ENCODE results near the gene CDK5RAP1. TPM values are rescaled to one million over a fixed set of nuclear protein-coding genes. Genes with fewer than 3 reads are reported as not detected.

The CDK5RAP1 gene
- total and polyA plus RNA-seq, 2 of the 8 experiments (the other 6 are each of a cell fraction or from before 2014, with no cell fraction given): 37.8 to 46.6 TPM

DNA sequence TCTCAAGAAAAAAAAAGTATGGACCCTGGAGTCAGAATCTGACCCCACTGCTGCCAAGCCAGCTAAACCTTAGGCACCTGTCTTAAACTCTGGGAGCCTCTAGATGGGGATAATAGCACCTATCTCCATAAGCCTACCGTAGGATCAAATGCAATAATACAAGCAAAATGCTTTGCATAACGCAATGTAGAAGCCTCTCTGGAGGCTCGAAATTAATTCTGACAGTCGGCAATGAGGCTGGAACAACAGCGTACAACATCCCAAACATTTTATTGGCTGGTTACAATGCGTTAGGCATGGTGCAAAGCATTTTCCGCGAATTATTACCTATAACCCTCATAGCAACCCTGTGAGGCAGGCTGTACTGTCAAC is 521 bp downstream of the CDK5RAP1 start:
- Histone ChIP-seq H3K4me3 (ENCODE audit: extremely low read depth in 1 of 4, insufficient read depth in 2 of 4, low read depth in 3 of 4, low read length in 4 of 4) (peak overlapping the region; percentile 83 to 99 (median 92)), H3K27me3 (replicated peaks in 1 of 4; ENCODE audit: control insufficient read depth in 3 of 4, extremely low read depth in 1 of 4, insufficient read depth in 3 of 4, low read length in 3 of 4) (no peaks in the 10 kb centered on the region), H2BK12ac (ENCODE audit: low read depth, low read length) (no peak overlapping the region), H2BK120ac (replicated peaks; ENCODE audit: low read depth, low read length) (no peak overlapping the region), H3K23me2 (ENCODE audit: low read depth, low read length) (peaks cover 5% of the 10 kb centered on the region; the same call in 1 of the 2 replicates), H3K4me2 (ENCODE audit: insufficient read depth in 1 of 2, low read depth in 2 of 2, low read length in 2 of 2) (peak overlapping the region; percentile 63 to 83), H4K5ac (ENCODE audit: insufficient read length, low read depth, low read length) (peak overlapping the region; percentile 16), H3K23ac (ENCODE audit: insufficient read length) (no peak overlapping the region), H2BK20ac (ENCODE audit: low read length) (no peak overlapping the region), H3K9ac (replicated peaks in 1 of 4; ENCODE audit: extremely low read depth in 1 of 4, low read depth in 3 of 4, low read length in 3 of 4) (peak overlapping the region; percentile 49 to 84 (median 67)), H3K27ac (ENCODE audit: low read depth, low read length) (no peak overlapping the region), H2AK5ac (ENCODE audit: low read depth, low read length) (no peak overlapping the region), H3K79me2 (ENCODE audit: control insufficient read depth in 1 of 2, insufficient read depth in 2 of 2, low read length in 2 of 2) (peaks cover 13 to 47% of the 10 kb centered on the region in 2 experiments), H3K14ac (ENCODE audit: insufficient read length) (no peak overlapping the region), H4K20me1 (replicated peaks in 1 of 2; ENCODE audit: control insufficient read depth in 1 of 2, insufficient read depth in 2 of 2, low read length in 2 of 2) (peaks cover 2 to 9% of the 10 kb centered on the region in 2 experiments), H3K56ac (replicated peaks; ENCODE audit: insufficient read length, low read depth, low read length) (no peak overlapping the region), H3K18ac (ENCODE audit: extremely low read depth, low read length) (no peak overlapping the region), H3K36me3 (ENCODE audit: control insufficient read depth in 2 of 4, insufficient read depth in 4 of 4, low read length in 3 of 4) (no peaks in the 10 kb centered on the region; a peak in 1 of 8 replicates), H4K91ac (replicated peaks; ENCODE audit: insufficient read length, low read length) (no peak overlapping the region), H3K9me3 (ENCODE audit: insufficient read depth in 2 of 2, low read depth in 1 of 2, low read length in 1 of 2) (no peaks in the 10 kb centered on the region), H4K8ac (ENCODE audit: extremely low read depth, insufficient read depth, low read length) (peak overlapping the region; percentile 96; the same call in 1 of the 2 replicates), H2AFZ (ENCODE audit: low read length) (peak overlapping the region; percentile 63; the same call in 1 of the 2 replicates), H3K4me1 (replicated peaks in 1 of 4; ENCODE audit: control insufficient read depth in 3 of 4, insufficient read depth in 4 of 4, low read length in 3 of 4) (peaks cover 0 to 6% (median 2%) of the 10 kb centered on the region in 4 experiments; a peak in 3 of 7 replicates), H3K79me1 (ENCODE audit: low read depth, low read length) (peaks cover 8% of the 10 kb centered on the region), H2BK5ac (ENCODE audit: low read depth, low read length) (0 out of 2 replicates have a peak overlapping the region, but pooled peaks have one; percentile 66), H2BK15ac (ENCODE audit: low read length) (no peak overlapping the region), H3K4ac (replicated peaks; ENCODE audit: insufficient read length, low read depth, low read length) (no peak overlapping the region)
- ChIA-PET CTCF (ENCODE audit: partially characterized antibody) (interaction anchor here (0.8 to 1.9 kb wide), 3 partner anchors 11 to 269 kb away, joined by 3 to 9 read pairs (median 3); no protein-coding TSS in a partner anchor), POLR2A (ENCODE audit: partially characterized antibody) (interaction anchor here (0.6 to 1.8 kb wide), 7 partner anchors 10 to 267 kb away, joined by 3 to 5 read pairs (median 3); no protein-coding TSS in a partner anchor)
- DNase-seq (ENCODE audit: low read depth in 1 of 2, low spot score in 2 of 2) (no peak), FAIRE-seq (no peak)
- WGBS, 2 experiments (ENCODE audit: extremely low coverage in 1 of 2, insufficient coverage in 1 of 2, insufficient read length in 1 of 2, insufficient replicate concordance in 2 of 2, low coverage in 1 of 2, low lambda C conversion rate in 2 of 2, missing lambda C conversion rate in 1 of 2): 1% methylated on average over 8 of the region's 8 CpGs; no CpG with 5 or more reads in 1 of the 2 experiments

Data from H1 (cell line).